Activated CD4-positive, CD25-positive, alpha-beta regulatory T cell (primary cell): ENCODE measurements around the gene BASP1.
"Not testable (repeated sequence)": the region's sequence is repeated elsewhere in the genome, so short reads cannot be mapped to it uniquely, and the experiment has no call there.

Experiments used
- DNase-seq, 4 experiments: peaks; one replicate each; lab custom pipeline; 2025; lab: John Stamatoyannopoulos, UW

Gene BASP1

GRCh38 chr5:17256171-17256570, 38.7 kb downstream of the BASP1 start:
- no peak for DNase-seq

GRCh38 chr5:17256839-17257238, 39.4 kb downstream of the BASP1 start:
- no peak for DNase-seq

- DNase-seq: no peak
These were observed 40.4 kb downstream of the BASP1 start for GRCh38 chr5:17257705-17258273.

- no peak for DNase-seq
These were observed 41.0 kb downstream of the BASP1 start for GRCh38 chr5:17258431-17258830.

GRCh38 chr5:17259012-17259411, 41.6 kb downstream of the BASP1 start:
- DNase-seq: not testable (repeated sequence)

GRCh38 chr5:17259630-17260257, 42.3 kb downstream of the BASP1 start:
- no peak for DNase-seq

- DNase-seq: no peak
These were observed 43.1 kb downstream of the BASP1 start for GRCh38 chr5:17260549-17260948.

GRCh38 chr5:17261075-17261474, 43.6 kb downstream of the BASP1 start:
- DNase-seq: no peak

GRCh38 chr5:17265041-17265440, 47.6 kb downstream of the BASP1 start:
- no peak for DNase-seq

GRCh38 chr5:17267106-17267505, 49.7 kb downstream of the BASP1 start:
- DNase-seq: no peak

- no peak for DNase-seq
These were observed 51.8 kb downstream of the BASP1 start for GRCh38 chr5:17269201-17269600.

GRCh38 chr5:17272111-17272510, 54.7 kb downstream of the BASP1 start:
- DNase-seq: no peak

- no peak for DNase-seq
These were observed 58.1 kb downstream of the BASP1 start for GRCh38 chr5:17275289-17276158.

GRCh38 chr5:17276445-17276844, 59.0 kb downstream of the BASP1 start:
- DNase-seq: no peak

- DNase-seq: no peak
These were observed 60.5 kb downstream of the BASP1 start for GRCh38 chr5:17277907-17278306.

GRCh38 chr5:17278931-17279330, 61.5 kb downstream of the BASP1 start:
- no peak for DNase-seq

GRCh38 chr5:17279487-17279886, 62.1 kb downstream of the BASP1 start:
- no peak for DNase-seq

GRCh38 chr5:17282283-17283120, 65.1 kb downstream of the BASP1 start:
- DNase-seq: no peak

GRCh38 chr5:17283121-17283415, 65.6 kb downstream of the BASP1 start:
- no peak for DNase-seq

GRCh38 chr5:17287501-17288155, 70.2 kb downstream of the BASP1 start:
- DNase-seq: no peak

- no peak for DNase-seq
These were observed 71.1 kb downstream of the BASP1 start for GRCh38 chr5:17288570-17288969.
